SK-N-SH (cell line): Measurements from ENCODE around the gene JAZF1. TPM values are rescaled to one million over a fixed set of nuclear protein-coding genes. Genes with fewer than 3 reads are reported as not detected.
A peak's percentile ranks its signal among the peaks of the same experiment; 100 is the strongest.

Experiments used
- CTCF ChIA-PET: fragments of 300-600, 350-600 bp; formaldehyde crosslinking; extraction: SDS; loops from one replicate; lab custom pipeline; 2021; lab: Yijun Ruan, JAX
- POLR2A ChIA-PET: fragments of 350-600 bp; sonication (Branson Sonifier 250); formaldehyde crosslinking; extraction: SDS; loops from one replicate; lab custom pipeline; 2020; ENCODE audit warnings: antibody characterized with exemption, inconsistent platforms; lab: Yijun Ruan, JAX
- DNase-seq: peaks from one replicate; pipeline ENCODE4 v3.0.0; 2012
- H2AFZ ChIP-seq: fragments of 200-600 bp; sonication (generic); 2 replicates; pipeline ENCODE4 v1.8.1; 2016; ENCODE audit warnings: antibody characterized with exemption, mild to moderate bottlenecking, low read depth
- H3F3A ChIP-seq: fragments of 200-600 bp; sonication (generic); replicated peaks from 2 replicates; pipeline ENCODE3; 2016; ENCODE audit warnings: antibody characterized with exemption, mild to moderate bottlenecking; ENCODE audit not compliant: insufficient read depth
- H3K27ac ChIP-seq, 2 experiments: fragments of 200-500 bp in 1 of 2; fragments of 200-600 bp in 1 of 2; sonication (Bioruptor generic) in 1 of 2; sonication (generic), shearing (Covaris generic) in 1 of 2; 2 replicates each; pipeline versions ENCODE4 v1.5.1 to v1.6.1; 2014 to 2016; ENCODE audit warnings: low read depth in 2 of 2, inconsistent platforms in 1 of 2, low read length in 1 of 2, mild to moderate bottlenecking in 1 of 2, mixed read lengths in 1 of 2
- H3K27me3 ChIP-seq: fragments of 200-600 bp; sonication (generic), shearing (Covaris generic); 2 replicates; pipeline ENCODE4 v1.6.1; 2016; ENCODE audit warnings: mixed run types; ENCODE audit not compliant: insufficient read depth
- H3K36me3 ChIP-seq, 2 experiments: fragments of 200-500 bp in 1 of 2; fragments of 200-600 bp in 1 of 2; sonication (Bioruptor generic) in 1 of 2; sonication (generic) in 1 of 2; replicated peaks in 1 of 2; 2 replicates each; pipeline versions ENCODE3 to v1.5.1; 2014 to 2016; ENCODE audit warnings: low read length in 1 of 2, mild to moderate bottlenecking in 1 of 2; ENCODE audit not compliant: insufficient read depth in 2 of 2, control insufficient read depth in 1 of 2
- H3K4me1 ChIP-seq, 2 experiments: fragments of 200-500 bp in 1 of 2; fragments of 200-600 bp in 1 of 2; sonication (Bioruptor generic) in 1 of 2; sonication (generic), shearing (Covaris generic) in 1 of 2; 2 replicates each; pipeline versions ENCODE4 v1.5.1 to v1.6.1; 2014 to 2016; ENCODE audit warnings: low read depth in 1 of 2, low read length in 1 of 2, mixed run types in 1 of 2; ENCODE audit not compliant: insufficient read depth in 2 of 2, control insufficient read depth in 1 of 2
- H3K4me2 ChIP-seq: fragments of 200-600 bp; sonication (generic), shearing (Covaris generic); 2 replicates; pipeline ENCODE4 v1.6.1; 2017; ENCODE audit warnings: mixed run types
- H3K4me3 ChIP-seq, 2 experiments: fragments of 200-500 bp in 1 of 2; fragments of 200-600 bp in 1 of 2; sonication (Bioruptor generic) in 1 of 2; sonication (generic), shearing (Covaris generic) in 1 of 2; 2 replicates each; pipeline versions ENCODE4 v1.5.1 to v1.8.1; 2014 to 2016; ENCODE audit warnings: low read depth in 2 of 2, inconsistent platforms in 1 of 2, low read length in 1 of 2, mild to moderate bottlenecking in 1 of 2, mixed read lengths in 1 of 2, moderate library complexity in 1 of 2
- H3K79me2 ChIP-seq: fragments of 200-600 bp; sonication (generic); 2 replicates; pipeline ENCODE4 v1.8.1; 2017; ENCODE audit warnings: mild to moderate bottlenecking; ENCODE audit not compliant: insufficient read depth
- H3K9ac ChIP-seq: fragments of 200-600 bp; sonication (generic); 2 replicates; pipeline ENCODE4 v1.6.1; 2017; ENCODE audit warnings: mixed run types
- H3K9me2 ChIP-seq: fragments of 200-600 bp; sonication (generic); 2 replicates; pipeline ENCODE4 v1.6.1; 2017; ENCODE audit warnings: mixed run types
- H3K9me3 ChIP-seq: fragments of 200-600 bp; sonication (generic); 2 replicates; pipeline ENCODE4 v1.6.1; 2017; ENCODE audit warnings: mixed run types, mild to moderate bottlenecking, moderate library complexity
- H4K20me1 ChIP-seq: fragments of 200-600 bp; sonication (generic); 2 replicates; pipeline ENCODE4 v1.6.1; 2017; ENCODE audit warnings: mild to moderate bottlenecking, mixed run types; ENCODE audit not compliant: insufficient read depth
- CHD2 ChIP-seq: fragments of 150-350 bp; IDR thresholded peaks from 2 replicates; pipeline ENCODE4 v1.6.1; 2018; ENCODE audit warnings: low read length; ENCODE audit not compliant: partially characterized antibody
- CTCF ChIP-seq: fragments of 200-600 bp; sonication (generic); IDR thresholded peaks from 2 replicates; pipeline ENCODE4 v1.6.1; 2017; ENCODE audit warnings: antibody characterized with exemption, mild to moderate bottlenecking, moderate library complexity
- FOSL2 ChIP-seq: IDR thresholded peaks from 2 replicates; pipeline ENCODE4 v1.4.0; 2012; ENCODE audit warnings: low read depth, mild to moderate bottlenecking, moderate library complexity, borderline replicate concordance
- NRF1 ChIP-seq: IDR thresholded peaks from 2 replicates; pipeline ENCODE4 v1.6.1; 2012; ENCODE audit warnings: low read depth, mild to moderate bottlenecking, low read length
- RAD21 ChIP-seq: IDR thresholded peaks from 2 replicates; pipeline ENCODE4 v1.6.1; 2012; ENCODE audit warnings: mild to moderate bottlenecking, low read length
- RFX5 ChIP-seq: IDR thresholded peaks from 2 replicates; pipeline ENCODE4 v1.6.1; 2012; ENCODE audit warnings: mild to moderate bottlenecking, improper control_type of control experiment, low read length
- SMC3 ChIP-seq: IDR thresholded peaks from 2 replicates; pipeline ENCODE4 v1.6.1; 2012; ENCODE audit warnings: low read depth, low read length, improper control_type of control experiment
- TCF12 ChIP-seq: IDR thresholded peaks from 2 replicates; pipeline ENCODE4 v1.4.0; 2012
- USF2 ChIP-seq: fragments of 150-350 bp; IDR thresholded peaks from 2 replicates; pipeline ENCODE4 v1.6.1; 2017; ENCODE audit warnings: antibody characterized with exemption, low read length, low read depth, borderline replicate concordance
- ZBTB33 ChIP-seq: IDR thresholded peaks from 2 replicates; pipeline ENCODE4 v1.4.0; 2012; ENCODE audit warnings: low read depth, borderline replicate concordance
- WGBS: methylation state at CpG from one replicate; pipeline ENCODE4 v1.1.6; 2017; ENCODE audit warnings: low lambda C conversion rate; 5-methylcytosine and 5-hydroxymethylcytosine counted together
- polyA plus RNA-seq, 3 experiments: library from polyadenylated mRNA; depleted of rRNA; stranded (reverse); fragments of >200 nt; gene quantifications; 2 replicates each; pipeline ENCODE4 v1.2.3, GENCODE V29; 2012

Gene JAZF1
- polyA plus RNA-seq, 1 of the 3 experiments (the other 2 are of a cell fraction): 1.7 TPM

DNA sequence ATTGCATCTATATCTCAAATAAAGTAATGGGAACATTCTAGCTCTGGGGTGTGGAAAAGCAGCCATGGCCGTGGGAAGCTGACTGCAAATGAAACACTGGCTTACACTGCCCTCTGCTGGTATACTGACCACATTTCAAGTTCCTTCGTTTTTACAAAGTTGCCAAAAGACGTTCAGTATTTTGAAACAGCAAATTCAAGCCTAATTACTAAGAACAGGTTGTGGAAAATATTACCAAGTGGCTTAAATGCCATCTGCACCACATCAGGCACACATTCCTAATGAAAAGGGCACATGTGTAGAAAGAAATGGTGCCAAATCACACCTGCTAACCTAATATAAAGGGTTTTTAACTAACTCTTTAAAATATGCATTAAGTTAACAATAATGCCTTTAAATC lies 83.9 kb downstream of the JAZF1 start (continued):
- TF ChIP-seq USF2 (no peak), TCF12 (no peak), CTCF (peak; percentile 99), CHD2 (peak; percentile 61), FOSL2 (no peak), ZBTB33 (no peak), NRF1 (0 out of 2 replicates have a peak, but pooled peaks have one; percentile 8)

- no peaks in the 10 kb centered on the region for H3F3A ChIP-seq
- H3K9ac ChIP-seq: no peak overlapping the region
- no peaks in the 10 kb centered on the region for H4K20me1 ChIP-seq
- no peaks in the 10 kb centered on the region for H3K9me3 ChIP-seq
- H3K4me3 ChIP-seq: no peak overlapping the region
- H3K36me3 ChIP-seq: no peaks in the 10 kb centered on the region
- H3K4me2 ChIP-seq: no peak overlapping the region
- H3K27ac ChIP-seq: no peak overlapping the region
- no peak for DNase-seq
- no peaks in the 10 kb centered on the region for H3K79me2 ChIP-seq
- H3K9me2 ChIP-seq: no peaks in the 10 kb centered on the region
- 98% methylated on average over 4 of the region's 4 CpGs for WGBS
- H3K4me1 ChIP-seq: no peaks in the 10 kb centered on the region
- CTCF ChIA-PET: interaction anchor here (0.7 to 11.6 kb wide), 17 partner anchors 11 to 1377 kb away, joined by 3 to 828 read pairs (median 5); no protein-coding TSS in a partner anchor
- TF ChIP-seq RFX5: no peak
- H3K27me3 ChIP-seq: no peaks in the 10 kb centered on the region
- no peak overlapping the region for H2AFZ ChIP-seq
- POLR2A ChIA-PET: no interaction called here
These were observed 85.4 kb downstream of the JAZF1 start for GRCh38 chr7:28095231-28095630.

DNA sequence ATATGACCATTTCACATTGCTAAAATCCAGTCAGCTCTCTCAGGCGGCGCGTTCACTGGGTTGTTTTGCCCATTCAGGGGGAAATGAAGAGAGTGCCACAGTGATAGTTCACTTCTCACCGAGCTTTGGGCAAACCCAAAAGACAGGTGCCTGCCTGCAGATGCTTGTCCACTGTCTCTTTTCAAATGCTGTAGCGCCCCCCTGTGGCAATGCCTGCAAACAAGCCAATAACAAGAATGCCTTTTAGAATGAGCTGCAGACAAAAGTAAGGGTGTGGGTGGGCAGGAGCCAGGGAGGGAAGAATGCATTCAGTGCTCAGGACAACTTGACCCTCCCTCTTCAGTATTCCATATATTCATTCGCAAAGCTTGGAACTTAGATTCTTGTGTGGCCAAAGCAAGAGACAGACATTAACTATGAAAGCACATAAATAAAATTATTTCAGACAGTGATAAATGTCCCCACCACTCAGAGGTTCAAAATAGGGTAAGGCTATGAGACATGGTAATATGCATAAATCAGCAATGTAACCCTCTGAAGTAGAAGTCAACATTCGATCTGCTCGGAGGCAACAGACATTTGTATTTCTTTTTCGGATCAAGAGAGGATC lies 86.9 kb downstream of the JAZF1 start:
- H3K27me3 ChIP-seq: no peaks in the 10 kb centered on the region
- no peaks in the 10 kb centered on the region for H3K9me3 ChIP-seq
- ChIA-PET POLR2A (no interaction called here), CTCF (interaction anchor here (0.6 to 11.6 kb wide), 47 partner anchors 8 to 907 kb away, joined by 3 to 828 read pairs (median 4); no protein-coding TSS in a partner anchor)
- H3K27ac ChIP-seq: no peak overlapping the region
- H4K20me1 ChIP-seq: no peaks in the 10 kb centered on the region
- no peaks in the 10 kb centered on the region for H3K9me2 ChIP-seq
- TF ChIP-seq CTCF (peak; percentile 99), SMC3 (peak; percentile 73), CHD2 (no peak), RAD21 (peak; percentile 81)
- no peak overlapping the region for H3K4me2 ChIP-seq
- no peaks in the 10 kb centered on the region for H3K4me1 ChIP-seq
- no peak overlapping the region for H2AFZ ChIP-seq
- no peaks in the 10 kb centered on the region for H3K36me3 ChIP-seq
- 70% methylated on average over 9 of the region's 9 CpGs for WGBS
- no peak overlapping the region for H3K9ac ChIP-seq
- no peaks in the 10 kb centered on the region for H3K79me2 ChIP-seq
- H3F3A ChIP-seq: no peaks in the 10 kb centered on the region
- DNase-seq: peak; percentile 72
- H3K4me3 ChIP-seq: no peak overlapping the region; a peak in 1 of 4 replicates
